ENCODE data around the gene CARD19. TPM values are rescaled to one million over a fixed set of nuclear protein-coding genes. Genes with fewer than 3 reads are reported as not detected.

Gene CARD19
- total and polyA plus RNA-seq, 2 of the 8 experiments (the other 6 are each of a cell fraction or from before 2014, with no cell fraction given) = 21.2 to 112 TPM

DNA sequence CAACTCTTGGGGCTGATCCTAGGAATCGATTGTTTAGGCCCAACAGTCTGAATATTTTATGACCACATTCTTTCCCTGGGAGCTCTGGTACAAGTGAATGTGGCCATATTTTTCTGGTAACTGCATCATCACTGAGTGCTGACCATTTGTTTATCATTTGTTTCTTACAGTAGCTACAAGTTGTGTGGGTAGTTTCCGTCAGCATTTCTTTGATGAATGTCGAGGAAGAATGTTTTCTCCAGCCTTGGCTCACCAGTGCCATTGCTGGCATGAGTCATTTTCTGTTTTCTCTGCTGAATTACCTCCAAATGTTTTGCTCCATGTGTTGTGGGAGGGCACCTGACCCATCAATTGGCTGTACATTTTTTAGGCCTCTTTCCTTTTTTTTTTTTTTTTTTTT, 14.1 kb upstream of the CARD19 start:
- Histone ChIP-seq H3K18ac (ENCODE audit: extremely low read depth, low read length) (no peak overlapping the region), H2BK12ac (ENCODE audit: low read depth, low read length) (no peak overlapping the region), H2AK5ac (ENCODE audit: low read depth, low read length) (no peak overlapping the region), H3K4me1 (replicated peaks in 1 of 4; ENCODE audit: control insufficient read depth in 3 of 4, insufficient read depth in 4 of 4, low read length in 3 of 4) (no peaks in the 10 kb centered on the region; a peak in 1 of 7 replicates), H4K20me1 (replicated peaks in 1 of 2; ENCODE audit: control insufficient read depth in 1 of 2, insufficient read depth in 2 of 2, low read length in 2 of 2) (no peaks in the 10 kb centered on the region), H4K91ac (replicated peaks; ENCODE audit: insufficient read length, low read length) (no peak overlapping the region), H3K79me2 (ENCODE audit: control insufficient read depth in 1 of 2, insufficient read depth in 2 of 2, low read length in 2 of 2) (no peaks in the 10 kb centered on the region), H3K27me3 (replicated peaks in 1 of 4; ENCODE audit: control insufficient read depth in 3 of 4, extremely low read depth in 1 of 4, insufficient read depth in 3 of 4, low read length in 3 of 4) (no peaks in the 10 kb centered on the region), H2BK20ac (ENCODE audit: low read length) (no peak overlapping the region), H3K4me2 (ENCODE audit: insufficient read depth in 1 of 2, low read depth in 2 of 2, low read length in 2 of 2) (no peak overlapping the region), H4K8ac (ENCODE audit: extremely low read depth, insufficient read depth, low read length) (no peak overlapping the region), H3K9me3 (ENCODE audit: insufficient read depth in 2 of 2, low read depth in 1 of 2, low read length in 1 of 2) (peaks cover 4% of the 10 kb centered on the region in 2 experiments; a peak in 1 of 4 replicates), H3K79me1 (ENCODE audit: low read depth, low read length) (no peaks in the 10 kb centered on the region), H3K4ac (replicated peaks; ENCODE audit: insufficient read length, low read depth, low read length) (no peak overlapping the region), H2AFZ (ENCODE audit: low read length) (no peak overlapping the region), H4K5ac (ENCODE audit: insufficient read length, low read depth, low read length) (no peak overlapping the region), H2BK15ac (ENCODE audit: low read length) (no peak overlapping the region), H3K36me3 (ENCODE audit: control insufficient read depth in 2 of 4, insufficient read depth in 4 of 4, low read length in 3 of 4) (no peaks in the 10 kb centered on the region), H3K56ac (replicated peaks; ENCODE audit: insufficient read length, low read depth, low read length) (no peak overlapping the region), H3K23ac (ENCODE audit: insufficient read length) (no peak overlapping the region), H3K14ac (ENCODE audit: insufficient read length) (no peak overlapping the region), H3K9ac (replicated peaks in 1 of 4; ENCODE audit: extremely low read depth in 1 of 4, low read depth in 3 of 4, low read length in 3 of 4) (no peak overlapping the region), H3K4me3 (ENCODE audit: extremely low read depth in 1 of 4, insufficient read depth in 2 of 4, low read depth in 3 of 4, low read length in 4 of 4) (no peak overlapping the region), H3K27ac (ENCODE audit: low read depth, low read length) (no peak overlapping the region), H3K23me2 (ENCODE audit: low read depth, low read length) (no peaks in the 10 kb centered on the region), H2BK5ac (ENCODE audit: low read depth, low read length) (no peak overlapping the region), H2BK120ac (replicated peaks; ENCODE audit: low read depth, low read length) (no peak overlapping the region)
- CTCF ChIA-PET (ENCODE audit: partially characterized antibody) = interaction anchor here (1.1 to 2.5 kb wide), 3 partner anchors 24 to 79 kb away, joined by 3 to 13 read pairs (median 10); no protein-coding TSS in a partner anchor
- POLR2A ChIA-PET (ENCODE audit: partially characterized antibody) = interaction anchor here (0.6 kb wide), 1 partner anchor 92 kb away, joined by 3 read pairs; no protein-coding TSS in a partner anchor
- 92% methylated on average over 3 of the region's 3 CpGs; no CpG with 5 or more reads in 1 of the 2 experiments for WGBS, 2 experiments (ENCODE audit: extremely low coverage in 1 of 2, insufficient coverage in 1 of 2, insufficient read length in 1 of 2, insufficient replicate concordance in 2 of 2, low coverage in 1 of 2, low lambda C conversion rate in 2 of 2, missing lambda C conversion rate in 1 of 2)
- DNase-seq (ENCODE audit: low read depth in 1 of 2, low spot score in 2 of 2) = no peak
- FAIRE-seq = no peak
- TF ChIP-seq MAFK (IDR thresholded peaks at IDR 0.05; ENCODE audit: low read depth, low read length) (no peak), SIRT6 (IDR thresholded peaks at IDR 0.05; ENCODE audit: low read length) (no peak), SP1 (IDR thresholded peaks at IDR 0.05; ENCODE audit: low read depth, low read length) (no peak), JUN (IDR thresholded peaks at IDR 0.05; ENCODE audit: low read depth, low read length) (no peak), NRF1 (IDR thresholded peaks at IDR 0.05; ENCODE audit: low read depth, low read length) (no peak), RNF2 (IDR thresholded peaks at IDR 0.05; ENCODE audit: borderline replicate concordance, low read depth, low read length, missing control alignments, poor library complexity, severe bottlenecking) (no peak), TAF1 (IDR thresholded peaks at IDR 0.05; ENCODE audit: low read depth, low read length) (no peak), SIN3A (conservative IDR thresholded peaks at IDR 0.05 in 1 of 2, IDR thresholded peaks at IDR 0.05 in 1 of 2; ENCODE audit: low read depth in 1 of 2, low read length in 2 of 2) (no peak), ASH2L (IDR thresholded peaks at IDR 0.05; ENCODE audit: low read length) (no peak), CTBP2 (IDR thresholded peaks at IDR 0.05; ENCODE audit: borderline replicate concordance, insufficient read depth, insufficient read length, low read length) (no peak), SIX5 (IDR thresholded peaks at IDR 0.05; ENCODE audit: low read depth, low read length) (no peak), SP2 (IDR thresholded peaks at IDR 0.05; ENCODE audit: low read length) (no peak), BACH1 (IDR thresholded peaks at IDR 0.05; ENCODE audit: low read length) (no peak), RXRA (IDR thresholded peaks at IDR 0.05; ENCODE audit: insufficient read depth, low read depth, low read length) (no peak), KDM4A (IDR thresholded peaks at IDR 0.05; ENCODE audit: low read depth, low read length, severe bottlenecking) (no peak)

All from H1 (cell line).